ENCODE results near the gene AGXT. TPM values are rescaled to one million over a fixed set of nuclear protein-coding genes. Genes with fewer than 3 reads are reported as not detected.
A peak's percentile ranks its signal among the peaks of the same experiment; 100 is the strongest.

AGXT gene
- total RNA-seq, 1 donor from 2014 or later = not detected

- no peak for DNase-seq
- Mint-ChIP-seq H3K4me3 (ENCODE audit: unreplicated experiment) (no peak overlapping the region), H3K36me3 (ENCODE audit: unreplicated experiment) (no peaks in the 10 kb centered on the region), H3K27me3 (ENCODE audit: unreplicated experiment) (peaks cover 4% of the 10 kb centered on the region), H3K9me3 (ENCODE audit: unreplicated experiment) (no peaks in the 10 kb centered on the region), H3K4me1 (ENCODE audit: low read depth, unreplicated experiment) (peaks cover 3% of the 10 kb centered on the region), H3K27ac (ENCODE audit: unreplicated experiment) (no peak overlapping the region)
- TF ChIP-seq CTCF (IDR thresholded peaks at IDR 0.05; ENCODE audit: partially characterized antibody, unreplicated experiment) = no peak
These were observed 10.5 kb downstream of the AGXT start for GRCh38 chr2:240879105-240879504.

- peak; percentile 27 for DNase-seq
- Mint-ChIP-seq H3K4me1 (ENCODE audit: low read depth, unreplicated experiment) (peaks cover 3% of the 10 kb centered on the region), H3K9me3 (ENCODE audit: unreplicated experiment) (no peaks in the 10 kb centered on the region), H3K4me3 (ENCODE audit: unreplicated experiment) (no peak overlapping the region), H3K36me3 (ENCODE audit: unreplicated experiment) (no peaks in the 10 kb centered on the region), H3K27ac (ENCODE audit: unreplicated experiment) (peak overlapping the region; percentile 40), H3K27me3 (ENCODE audit: unreplicated experiment) (peaks cover 4% of the 10 kb centered on the region)
- TF ChIP-seq CTCF (IDR thresholded peaks at IDR 0.05; ENCODE audit: partially characterized antibody, unreplicated experiment) = no peak
These were observed 13.3 kb downstream of the AGXT start for GRCh38 chr2:240881913-240882312.

- Mint-ChIP-seq H3K4me3 (ENCODE audit: unreplicated experiment) (no peak overlapping the region), H3K36me3 (ENCODE audit: unreplicated experiment) (no peaks in the 10 kb centered on the region), H3K9me3 (ENCODE audit: unreplicated experiment) (no peaks in the 10 kb centered on the region), H3K27ac (ENCODE audit: unreplicated experiment) (no peak overlapping the region), H3K27me3 (ENCODE audit: unreplicated experiment) (peaks cover 4% of the 10 kb centered on the region), H3K4me1 (ENCODE audit: low read depth, unreplicated experiment) (peaks cover 3% of the 10 kb centered on the region)
- TF ChIP-seq CTCF (IDR thresholded peaks at IDR 0.05; ENCODE audit: partially characterized antibody, unreplicated experiment) = no peak
- DNase-seq = no peak
These were observed 15.6 kb downstream of the AGXT start for GRCh38 chr2:240884221-240884620.

GRCh38 chr2:240884745-240885144 is 16.1 kb downstream of the AGXT start:
- no peak for TF ChIP-seq CTCF (IDR thresholded peaks at IDR 0.05; ENCODE audit: partially characterized antibody, unreplicated experiment)

GRCh38 chr2:240885566-240885965 is 16.9 kb downstream of the AGXT start:
- Mint-ChIP-seq H3K4me3 (ENCODE audit: unreplicated experiment) (no peak overlapping the region), H3K4me1 (ENCODE audit: low read depth, unreplicated experiment) (peaks cover 3% of the 10 kb centered on the region), H3K27me3 (ENCODE audit: unreplicated experiment) (peaks cover 2% of the 10 kb centered on the region), H3K9me3 (ENCODE audit: unreplicated experiment) (no peaks in the 10 kb centered on the region), H3K36me3 (ENCODE audit: unreplicated experiment) (no peaks in the 10 kb centered on the region), H3K27ac (ENCODE audit: unreplicated experiment) (no peak overlapping the region)
- no peak for DNase-seq
- no peak for TF ChIP-seq CTCF (IDR thresholded peaks at IDR 0.05; ENCODE audit: partially characterized antibody, unreplicated experiment)

More at GRCh38 chr2:240884745-240885144, 16.1 kb downstream of the AGXT start:
- Mint-ChIP-seq H3K9me3 (ENCODE audit: unreplicated experiment) (no peaks in the 10 kb centered on the region), H3K36me3 (ENCODE audit: unreplicated experiment) (no peaks in the 10 kb centered on the region), H3K4me1 (ENCODE audit: low read depth, unreplicated experiment) (peaks cover 3% of the 10 kb centered on the region), H3K27ac (ENCODE audit: unreplicated experiment) (no peak overlapping the region), H3K27me3 (ENCODE audit: unreplicated experiment) (peaks cover 3% of the 10 kb centered on the region), H3K4me3 (ENCODE audit: unreplicated experiment) (no peak overlapping the region)
- DNase-seq = no peak

Measured in glutamatergic neuron (in vitro differentiated cells).